WTC11 (cell line): Measurements from ENCODE around the gene NOTCH4. TPM values are rescaled to one million over a fixed set of nuclear protein-coding genes. Genes with fewer than 3 reads are reported as not detected.
"Not testable (repeated sequence)": the region's sequence is repeated elsewhere in the genome, so short reads cannot be mapped to it uniquely, and the experiment has no call there.

Experiments used
- ATAC-seq: fragments of 200-7000 bp; cut with Tn5 transposase; 2 replicates; pipeline ENCODE4 v1.10.0; 2021; ENCODE audit warnings: mild to moderate bottlenecking, moderate library complexity
- CTCF ChIA-PET: fragments of 300-600 bp; sonication (Branson Sonifier 250); formaldehyde crosslinking; loops from one replicate; lab custom pipeline; 2021; ENCODE audit warnings: antibody characterized with exemption; lab: Charles Lee
- POLR2A ChIA-PET: fragments of 350-600 bp; sonication (Branson Sonifier 250); formaldehyde crosslinking; loops from one replicate; lab custom pipeline; 2021; ENCODE audit warnings: antibody characterized with exemption; lab: Charles Lee
- DNase-seq: peaks from one replicate; pipeline ENCODE4 v3.0.0; 2021; ENCODE audit warnings: low spot score
- H3K27ac Mint-ChIP-seq: 2 replicates; pipeline ENCODE4 v1.8.0; 2021; ENCODE audit warnings: mixed read lengths
- H3K27me3 Mint-ChIP-seq: 2 replicates; pipeline ENCODE4 v1.8.0; 2021; ENCODE audit warnings: low read depth, mild to moderate bottlenecking, moderate library complexity, mixed read lengths
- H3K36me3 Mint-ChIP-seq: 2 replicates; pipeline ENCODE4 v1.8.0; 2021; ENCODE audit warnings: mixed read lengths
- H3K4me1 Mint-ChIP-seq: 2 replicates; pipeline ENCODE4 v1.8.0; 2022; ENCODE audit warnings: mixed read lengths
- H3K4me3 Mint-ChIP-seq: 2 replicates; pipeline ENCODE4 v1.8.0; 2021; ENCODE audit warnings: mild to moderate bottlenecking, moderate library complexity, mixed read lengths
- H3K9me3 Mint-ChIP-seq: 2 replicates; pipeline ENCODE4 v1.8.0; 2021; ENCODE audit warnings: mixed read lengths
- ATF3 ChIP-seq: sonication (generic); formaldehyde crosslinking; conservative IDR thresholded peaks from 2 replicates; pipeline ENCODE4 v1.8.1; 2022; ENCODE audit warnings: mild to moderate bottlenecking, missing genetic modification reagents
- ATF6 ChIP-seq: sonication (generic); formaldehyde crosslinking; IDR thresholded peaks from 2 replicates; pipeline ENCODE4 v1.8.1; 2023; ENCODE audit warnings: mild to moderate bottlenecking, missing genetic modification reagents
- ESRRA ChIP-seq: sonication (generic); formaldehyde crosslinking; IDR thresholded peaks from 2 replicates; pipeline ENCODE4 v1.8.1; 2022; ENCODE audit warnings: mild to moderate bottlenecking, missing genetic modification reagents, borderline replicate concordance
- ETV6 ChIP-seq: sonication (generic); formaldehyde crosslinking; IDR thresholded peaks from 2 replicates; pipeline ENCODE4 v1.8.1; 2022; ENCODE audit warnings: mild to moderate bottlenecking, missing genetic modification reagents
- GABPB1 ChIP-seq: sonication (generic); formaldehyde crosslinking; IDR thresholded peaks from 2 replicates; pipeline ENCODE4 v1.8.1; 2023; ENCODE audit warnings: mild to moderate bottlenecking, missing genetic modification reagents
- IRF2 ChIP-seq: sonication (generic); formaldehyde crosslinking; IDR thresholded peaks from 2 replicates; pipeline ENCODE4 v1.8.0; 2022; ENCODE audit warnings: low read depth, missing genetic modification reagents, borderline replicate concordance
- JUN ChIP-seq: sonication (generic); formaldehyde crosslinking; IDR thresholded peaks from 2 replicates; pipeline ENCODE4 v1.8.0; 2023; ENCODE audit warnings: mild to moderate bottlenecking, missing genetic modification reagents
- NFATC4 ChIP-seq: fragments of 250-450 bp; sonication (Bioruptor Pico); IDR thresholded peaks from 2 replicates; pipeline ENCODE4 v1.9.0; 2021; ENCODE audit warnings: mild to moderate bottlenecking
- OVOL2 ChIP-seq: fragments of 250-450 bp; sonication (Bioruptor Pico); IDR thresholded peaks from 2 replicates; pipeline ENCODE4 v1.9.0; 2021; ENCODE audit warnings: mild to moderate bottlenecking, borderline replicate concordance
- TP53 ChIP-seq: sonication (generic); formaldehyde crosslinking; IDR thresholded peaks from 2 replicates; pipeline ENCODE4 v1.8.1; 2023; ENCODE audit warnings: mild to moderate bottlenecking, missing genetic modification reagents
- ZBTB43 ChIP-seq: sonication (generic); formaldehyde crosslinking; IDR thresholded peaks from 2 replicates; pipeline ENCODE4 v1.8.1; 2023; ENCODE audit warnings: mild to moderate bottlenecking, missing genetic modification reagents
- ZNF263 ChIP-seq: sonication (generic); formaldehyde crosslinking; IDR thresholded peaks from 2 replicates; pipeline ENCODE4 v1.8.1; 2022; ENCODE audit warnings: low read depth, mild to moderate bottlenecking, moderate library complexity, missing genetic modification reagents
- ZNF396 ChIP-seq: fragments of 250-450 bp; sonication (Bioruptor Pico); IDR thresholded peaks from 2 replicates; pipeline ENCODE4 v1.8.0; 2021; ENCODE audit warnings: mild to moderate bottlenecking, moderate library complexity, borderline replicate concordance
- ZNF425 ChIP-seq: fragments of 250-450 bp; sonication (Bioruptor Pico); conservative IDR thresholded peaks from 2 replicates; pipeline ENCODE4 v1.9.0; 2021; ENCODE audit warnings: mild to moderate bottlenecking
- ZNF512 ChIP-seq: sonication (generic); formaldehyde crosslinking; IDR thresholded peaks from 2 replicates; pipeline ENCODE4 v1.8.1; 2022; ENCODE audit warnings: missing genetic modification reagents, borderline replicate concordance
- total RNA-seq: library from RNA; stranded (reverse); gene quantifications from 3 replicates; pipeline ENCODE4 v1.2.3, GENCODE V29; 2021

Gene NOTCH4
- total RNA-seq, 1 experiment from 2014 or later = 2.6 TPM

- TF ChIP-seq OVOL2 (CRISPR knock-in tag) (no peak), ETV6 (CRISPR knock-in tag) (no peak), ATF3 (CRISPR knock-in tag) (no peak), ZNF263 (CRISPR knock-in tag) (no peak), ESRRA (no peak), ZNF425 (no peak), NFATC4 (CRISPR knock-in tag) (no peak)
These were observed 36.7 kb downstream of the NOTCH4 start (continued) for GRCh38 chr6:32187009-32187709.

GRCh38 chr6:32186151-32186840, 37.6 kb downstream of the NOTCH4 start:
- H3K36me3 Mint-ChIP-seq = peaks cover 25% of the 10 kb centered on the region
- H3K27me3 Mint-ChIP-seq, H3K9me3 Mint-ChIP-seq, H3K4me3 Mint-ChIP-seq, ATAC-seq, POLR2A ChIA-PET, DNase-seq: not testable (repeated sequence)
- H3K27ac Mint-ChIP-seq = peak overlapping the region; percentile 90
- CTCF ChIA-PET = interaction anchor here (1.0 kb wide), 1 partner anchor 9 kb away, joined by 8 read pairs; no protein-coding TSS in a partner anchor
- H3K4me1 Mint-ChIP-seq = peaks cover 25% of the 10 kb centered on the region

- Mint-ChIP-seq H3K36me3 (peaks cover 31% of the 10 kb centered on the region), H3K27ac (peak overlapping the region; percentile 90), H3K4me1 (peaks cover 20% of the 10 kb centered on the region)
- ATAC-seq = peak; percentile 49
- H3K9me3 Mint-ChIP-seq, POLR2A ChIA-PET, H3K27me3 Mint-ChIP-seq, H3K4me3 Mint-ChIP-seq: not testable (repeated sequence)
- CTCF ChIA-PET = interaction anchor here (0.8 to 1.0 kb wide), 2 partner anchors 10 to 24 kb away, joined by 3 to 8 read pairs; no protein-coding TSS in a partner anchor
- DNase-seq = peak; percentile 53
These were observed 38.2 kb downstream of the NOTCH4 start for GRCh38 chr6:32185681-32186131.

GRCh38 chr6:32184084-32184640, 39.7 kb downstream of the NOTCH4 start, which contains the start of gene AGER:
Gene AGER (minus strand): TSS chr6:32184253. CDS start chr6:32184222, 31 bp downstream.
- no peak within 1 kb of the TSS; the same call in 1 of the 2 replicates for H3K27ac Mint-ChIP-seq
- H3K9me3 Mint-ChIP-seq = no peaks in the 10 kb centered on the region
- ChIA-PET CTCF (no interaction called here), POLR2A (no interaction called here)
- H3K4me3 Mint-ChIP-seq = no peak within 1 kb of the TSS
- no peak for ATAC-seq
- H3K27me3 Mint-ChIP-seq = no peaks in the 10 kb centered on the region
- H3K36me3 Mint-ChIP-seq = peaks cover 40% of the 10 kb centered on the region
- TF ChIP-seq TP53 (CRISPR knock-in tag) (no peak), GABPB1 (CRISPR knock-in tag) (peak; percentile 35; the same call in 1 of the 2 replicates)
- H3K4me1 Mint-ChIP-seq = peaks cover 19% of the 10 kb centered on the region
- no peak for DNase-seq

GRCh38 chr6:32183483-32184083, 40.3 kb downstream of the NOTCH4 start:
- H3K27ac Mint-ChIP-seq = no peak overlapping the region
- H3K4me1 Mint-ChIP-seq = peaks cover 19% of the 10 kb centered on the region
- peaks cover 45% of the 10 kb centered on the region for H3K36me3 Mint-ChIP-seq
- no peak overlapping the region for H3K4me3 Mint-ChIP-seq
- POLR2A ChIA-PET = no interaction called here
- DNase-seq (no peak), ATAC-seq (no peak)
- CTCF ChIA-PET = interaction anchor here (1.4 to 2.2 kb wide), 2 partner anchors 12 to 136 kb away, joined by 3 to 9 read pairs; no protein-coding TSS in a partner anchor
- no peaks in the 10 kb centered on the region for H3K9me3 Mint-ChIP-seq
- H3K27me3 Mint-ChIP-seq = no peaks in the 10 kb centered on the region
- TF ChIP-seq IRF2 = no peak
- no peak for TF ChIP-seq ZNF396 (CRISPR knock-in tag)
- no peak for TF ChIP-seq ZBTB43 (CRISPR knock-in tag)
- TF ChIP-seq ATF6 (CRISPR knock-in tag) = no peak
- no peak for TF ChIP-seq ZNF512 (CRISPR knock-in tag)
- TF ChIP-seq JUN (CRISPR knock-in tag) = no peak
